GM19351 (cell line): ENCODE results near the gene CFAP157.

Source experiments
- ATAC-seq: cut with Tn5 transposase; IDR thresholded peaks from one replicate; pipeline ENCODE4 v1.9.1; 2021; ENCODE audit warnings: mild to moderate bottlenecking, moderate library complexity; ENCODE audit not compliant: unreplicated experiment

CFAP157 gene

DNA sequence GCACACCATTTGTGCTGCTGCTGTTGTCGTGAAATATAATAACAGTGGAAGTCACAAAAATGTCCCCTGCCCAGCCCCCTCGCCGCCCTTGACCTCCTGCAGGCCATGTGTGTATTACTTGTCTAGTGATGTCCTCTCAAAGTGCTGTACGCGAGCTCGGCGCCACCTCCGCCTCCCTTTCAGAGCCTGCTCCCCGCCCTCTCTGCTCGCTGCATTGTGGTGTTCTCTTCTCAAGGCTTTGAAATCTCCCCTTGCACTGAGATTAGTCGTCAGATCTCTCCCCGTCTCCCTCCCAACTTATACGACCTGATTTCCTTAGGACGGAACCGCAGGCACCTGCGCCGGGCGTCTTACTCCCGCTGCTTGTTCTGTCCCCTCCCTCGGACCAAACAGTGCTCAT is 14.7 kb upstream of the CFAP157 start:
- no peak for ATAC-seq

DNA sequence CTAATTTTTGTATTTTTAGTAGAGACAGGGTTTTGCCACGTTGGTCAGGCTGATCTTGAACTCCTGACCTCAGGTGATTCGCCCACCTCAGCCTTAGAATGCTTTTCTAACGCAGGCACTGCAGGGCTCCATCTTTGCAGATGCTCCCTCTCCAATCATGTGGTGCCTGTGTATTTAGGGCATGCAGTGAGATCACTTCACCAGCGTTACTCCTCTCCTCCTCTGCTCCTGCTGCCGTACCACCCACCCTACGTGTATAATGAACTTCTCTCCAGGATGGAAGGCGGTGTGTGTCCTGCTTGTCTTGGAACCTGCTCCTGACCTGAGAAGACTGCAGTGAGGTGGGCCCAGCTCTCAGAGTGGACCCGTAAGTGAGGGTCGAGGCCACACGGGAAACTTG is 13.6 kb upstream of the CFAP157 start:
- ATAC-seq = no peak

- ATAC-seq = no peak
These were observed 13.1 kb upstream of the CFAP157 start for GRCh38 chr9:127693697-127694096.

DNA sequence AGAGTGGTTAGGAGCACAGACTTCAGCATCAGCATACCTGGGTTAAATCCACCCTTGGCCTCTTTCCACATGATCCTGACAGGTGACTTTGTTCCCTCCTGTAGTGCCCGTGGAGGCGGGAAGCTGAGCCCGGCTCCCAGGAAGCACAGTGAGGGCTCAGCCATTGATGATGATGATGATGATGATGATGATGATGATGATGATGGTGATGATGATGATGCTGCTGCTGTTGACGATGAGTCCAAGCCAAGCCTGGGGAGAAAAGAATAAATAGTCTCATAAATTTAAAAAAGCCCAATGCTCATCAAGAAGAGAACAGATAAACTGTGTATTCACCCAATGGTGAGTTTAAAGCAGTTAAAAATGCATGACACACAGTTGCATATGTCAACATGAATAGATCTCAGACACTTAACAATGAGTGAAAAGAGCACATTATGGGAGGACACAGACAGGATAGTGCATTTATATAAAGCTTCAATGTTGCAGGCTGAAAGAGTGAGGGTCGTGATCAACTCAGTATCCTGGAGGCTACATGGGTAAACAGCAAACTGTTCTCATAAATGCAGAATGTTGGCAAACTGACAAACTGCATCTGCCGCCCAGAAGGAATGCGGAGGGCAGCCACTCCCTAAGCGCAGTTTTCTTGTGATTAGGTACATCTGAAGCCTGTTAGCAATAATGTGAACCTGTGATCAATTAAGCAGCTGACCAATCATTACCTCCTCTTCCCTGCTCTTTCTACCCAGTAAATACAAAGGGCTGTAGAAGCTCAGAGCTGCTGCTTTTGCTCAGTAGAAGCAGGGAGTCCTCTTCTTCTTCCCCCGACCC is 11.7 kb upstream of the CFAP157 start:
- no peak for ATAC-seq

DNA sequence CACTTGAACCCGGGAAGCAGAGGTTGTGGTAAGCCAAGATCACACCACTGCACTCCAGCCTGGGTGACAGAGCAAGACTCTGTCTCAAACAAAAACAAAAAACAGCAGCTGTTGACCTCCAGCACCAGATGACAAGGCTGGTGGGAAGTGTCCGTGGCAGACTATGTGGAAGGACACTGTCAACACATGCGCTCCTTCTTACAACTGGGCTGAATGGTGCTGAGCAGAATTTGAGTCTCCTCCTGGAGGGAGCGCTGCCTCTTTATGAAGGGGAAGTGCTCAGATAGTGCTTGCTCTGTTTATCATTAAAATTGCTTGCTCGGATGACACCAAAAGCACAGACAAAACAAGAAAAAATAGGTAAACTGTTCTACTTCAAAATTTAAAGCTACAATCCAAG is 9.2 kb upstream of the CFAP157 start:
- no peak for ATAC-seq

- ATAC-seq = no peak
These were observed 8.4 kb upstream of the CFAP157 start for GRCh38 chr9:127698386-127698785.

DNA sequence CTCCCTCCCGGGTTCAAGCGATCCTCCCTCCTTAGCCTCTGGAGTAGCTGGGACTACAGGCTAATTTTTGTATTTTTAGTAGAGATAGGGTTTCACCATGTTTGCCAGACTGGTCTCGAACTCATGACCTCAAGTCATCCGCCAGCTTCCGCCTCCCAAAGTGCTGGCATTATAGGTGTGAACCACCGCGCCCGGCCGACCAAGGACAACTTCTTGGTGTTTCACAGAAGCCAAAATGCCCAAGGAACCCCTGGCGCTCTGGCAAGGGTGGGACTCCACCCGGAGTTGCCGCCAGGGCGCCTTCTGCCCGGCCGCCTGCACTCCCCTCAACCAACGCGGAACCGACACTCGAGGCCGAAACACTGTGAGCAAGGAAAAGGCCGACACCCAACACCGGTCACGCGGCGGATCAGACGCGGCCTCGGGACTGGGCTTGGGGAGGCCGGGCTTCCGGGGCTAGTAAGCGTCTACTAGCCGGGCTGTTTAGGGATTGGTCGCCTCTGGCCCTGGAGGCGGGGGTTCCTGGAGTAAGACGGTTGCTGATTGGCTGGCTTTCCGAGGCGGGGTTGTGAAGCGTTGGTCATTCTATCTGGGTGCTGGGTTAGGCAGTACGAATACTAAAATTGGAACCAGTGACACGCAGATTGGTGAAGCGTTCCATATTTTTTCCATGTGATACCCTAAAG is 7.7 kb upstream of the CFAP157 start:
- ATAC-seq = peak; percentile 86

DNA sequence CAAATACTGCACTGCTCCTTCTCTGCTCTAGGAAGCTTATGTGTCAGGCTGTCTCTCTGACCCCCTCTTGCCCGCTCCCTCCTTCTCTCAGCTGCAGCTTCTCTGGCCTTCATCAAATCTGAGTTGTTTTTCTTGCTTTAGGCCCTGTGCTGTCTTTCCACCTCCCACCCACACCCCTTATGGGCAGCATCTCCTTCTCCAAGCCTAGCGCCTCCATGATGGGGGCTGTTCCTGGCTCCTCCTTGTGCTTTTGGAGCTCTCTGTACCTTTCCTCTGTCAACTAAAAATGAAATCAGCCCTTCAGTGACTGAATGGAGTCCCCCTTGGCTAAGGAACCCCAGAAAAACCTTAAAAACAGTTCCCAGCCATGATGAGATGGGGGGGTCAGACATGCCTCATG is 6.6 kb upstream of the CFAP157 start:
- ATAC-seq = no peak

- no peak for ATAC-seq
These were observed 6.1 kb upstream of the CFAP157 start for GRCh38 chr9:127700594-127701255.

- no peak for ATAC-seq
These were observed 3.4 kb upstream of the CFAP157 start for GRCh38 chr9:127703289-127703946.

GRCh38 chr9:127705577-127706379 is 1.0 kb upstream of the CFAP157 start:
- ATAC-seq = no peak

DNA sequence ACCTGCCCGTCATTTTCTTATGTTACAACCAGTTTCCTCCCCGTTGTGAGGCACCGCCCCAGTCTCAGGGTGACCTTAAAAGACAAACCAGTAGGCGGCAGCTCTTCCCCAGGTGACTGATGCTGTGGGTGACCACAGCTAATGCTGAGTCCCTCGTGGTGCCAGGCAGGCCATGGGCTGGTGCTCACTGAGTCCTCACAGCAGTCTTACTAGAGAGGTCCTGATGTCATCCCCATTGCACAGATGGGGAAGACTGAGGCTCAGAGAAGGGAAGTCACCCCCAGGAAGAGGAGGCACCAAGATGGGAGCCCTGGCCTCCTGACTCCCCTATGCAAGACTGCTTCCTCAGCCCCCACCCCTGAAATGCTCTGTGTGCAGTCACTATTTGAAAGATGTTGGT is 978 bp downstream of the CFAP157 start:
- no peak for ATAC-seq

DNA sequence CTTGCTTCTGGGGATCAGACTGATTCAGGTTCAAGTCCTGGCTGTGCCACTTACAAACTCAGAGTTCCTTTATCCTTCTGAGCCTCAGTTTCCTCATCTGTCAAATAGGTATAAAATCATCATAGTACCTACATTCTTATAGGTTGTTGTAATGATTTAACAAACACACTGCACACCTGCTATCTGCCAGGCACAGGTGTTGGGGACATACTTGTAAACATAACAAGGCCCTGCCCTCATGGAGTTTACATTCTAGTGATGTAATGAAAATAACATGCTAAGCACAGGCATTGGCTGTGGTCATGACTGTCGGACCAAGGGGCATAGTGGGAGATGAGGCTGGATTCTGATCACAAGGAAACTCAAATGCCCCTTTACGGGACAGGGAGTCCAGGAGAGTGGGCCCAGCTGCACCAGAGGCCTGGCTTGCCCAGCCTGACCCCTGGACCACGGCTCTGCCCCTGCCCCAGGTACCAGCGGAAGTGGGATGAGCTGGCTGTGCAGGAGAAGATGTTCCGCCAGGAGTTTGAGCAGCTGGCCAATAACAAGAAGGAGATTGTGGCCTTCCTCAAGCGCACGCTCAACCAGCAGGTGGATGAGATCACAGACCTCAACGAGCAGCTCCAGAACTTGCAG is 2.3 kb downstream of the CFAP157 start:
- no peak for ATAC-seq

GRCh38 chr9:127710204-127710783 is 3.5 kb downstream of the CFAP157 start:
- no peak for ATAC-seq

DNA sequence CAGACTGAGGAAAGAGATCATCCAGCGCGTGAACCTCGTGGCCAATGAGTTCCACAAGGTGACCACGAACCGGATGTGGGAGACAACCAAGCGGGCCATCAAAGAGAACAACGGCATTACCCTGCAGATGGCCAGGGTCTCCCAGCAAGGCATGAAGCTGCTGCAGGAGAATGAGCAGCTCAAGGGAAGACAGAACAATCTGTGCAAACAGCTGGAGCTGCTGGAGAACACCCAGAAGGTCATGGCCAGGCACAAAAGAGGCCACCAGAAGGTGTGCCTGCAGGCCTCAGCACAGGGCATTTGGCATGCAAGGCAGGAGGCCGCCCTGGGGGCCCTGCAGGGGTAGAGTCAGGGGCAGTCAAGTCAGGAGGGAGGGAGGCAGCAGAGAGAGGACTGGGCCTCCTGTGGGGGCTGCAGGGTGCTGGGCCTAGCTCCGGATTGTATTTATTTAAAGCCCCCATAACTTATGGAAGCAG is 4.5 kb downstream of the CFAP157 start:
- no peak for ATAC-seq

GRCh38 chr9:127711831-127712274 is 5.1 kb downstream of the CFAP157 start:
- no peak for ATAC-seq

- ATAC-seq = no peak
These were observed 5.6 kb downstream of the CFAP157 start for GRCh38 chr9:127712371-127712770.

- ATAC-seq = no peak
These were observed 6.1 kb downstream of the CFAP157 start for GRCh38 chr9:127712867-127713266.

GRCh38 chr9:127714020-127714750 is 7.4 kb downstream of the CFAP157 start:
- ATAC-seq = no peak
